MCF 10A (cell line): ENCODE results near the gene RGS19. TPM values are rescaled to one million over a fixed set of nuclear protein-coding genes. Genes with fewer than 3 reads are reported as not detected.

Source experiments
- BruUV-seq: library from RNA; stranded (reverse); fragments of 400-500 nt; replicated peaks from 2 replicates; lab custom pipeline; 2021; lab: Mats Ljungman, UMichigan
- CTCF ChIA-PET: fragments of 300-600 bp; sonication (Branson Sonifier 250); formaldehyde crosslinking; extraction: SDS; loops from one replicate; lab custom pipeline; 2021; ENCODE audit warnings: antibody characterized with exemption, inconsistent platforms; lab: Yijun Ruan, JAX
- POLR2A ChIA-PET: fragments of 300-600, 350-650 bp; sonication (Branson Sonifier 250); formaldehyde crosslinking; extraction: SDS; loops from one replicate; lab custom pipeline; 2020; ENCODE audit warnings: antibody characterized with exemption, inconsistent platforms; lab: Yijun Ruan, JAX
- DNase-seq: peaks from one replicate; pipeline ENCODE4 v3.0.0-alpha.2; 2018; ENCODE audit not compliant: unreplicated experiment
- H3K27ac Mint-ChIP-seq: one replicate; pipeline ENCODE4 v1.8.0; 2022; ENCODE audit warnings: mild to moderate bottlenecking, low read depth, mixed read lengths; ENCODE audit not compliant: unreplicated experiment
- H3K27me3 Mint-ChIP-seq: one replicate; pipeline ENCODE4 v1.8.0; 2022; ENCODE audit warnings: mixed read lengths; ENCODE audit not compliant: insufficient read depth, unreplicated experiment
- H3K36me3 Mint-ChIP-seq: one replicate; pipeline ENCODE4 v1.8.0; 2022; ENCODE audit warnings: mild to moderate bottlenecking, moderate library complexity, mixed read lengths; ENCODE audit not compliant: insufficient read depth, unreplicated experiment
- H3K4me1 Mint-ChIP-seq: one replicate; pipeline ENCODE4 v1.8.0; 2022; ENCODE audit warnings: mixed read lengths; ENCODE audit not compliant: insufficient read depth, unreplicated experiment
- H3K4me3 Mint-ChIP-seq: one replicate; pipeline ENCODE4 v1.8.0; 2022; ENCODE audit warnings: mild to moderate bottlenecking, moderate library complexity, mixed read lengths; ENCODE audit not compliant: unreplicated experiment
- H3K9me3 Mint-ChIP-seq: one replicate; pipeline ENCODE4 v1.8.0; 2022; ENCODE audit warnings: mixed read lengths; ENCODE audit not compliant: unreplicated experiment
- CTCF ChIP-seq: fragments of 200-600 bp; IDR thresholded peaks from one replicate; pipeline ENCODE4 v1.8.0; 2022; ENCODE audit warnings: antibody characterized with exemption, mild to moderate bottlenecking; ENCODE audit not compliant: unreplicated experiment
- intact Hi-C: fragments of 100-400 bp; cut with micrococcal nuclease; formaldehyde crosslinking; loops from 2 replicates; pipeline ENCODE4 v1.14.1; 2022
- total RNA-seq: library from RNA; stranded (reverse); gene quantifications from 2 replicates; pipeline ENCODE4 v1.2.3, GENCODE V29; 2022

The RGS19 gene
- total RNA-seq, 1 experiment from 2014 or later = 8.8 TPM

- Mint-ChIP-seq H3K4me3 (no peak overlapping the region), H3K9me3 (no peaks in the 10 kb centered on the region), H3K27me3 (no peaks in the 10 kb centered on the region), H3K4me1 (peaks cover 9% of the 10 kb centered on the region), H3K36me3 (peaks cover 43% of the 10 kb centered on the region), H3K27ac (no peak overlapping the region)
- TF ChIP-seq CTCF = no peak
- intact Hi-C loops = no loop called here
- BruUV-seq = no TSS peak
- no peak for DNase-seq
- POLR2A ChIA-PET = interaction anchor here (1.3 to 1.6 kb wide), 2 partner anchors 26 to 56 kb away, joined by 5 to 7 read pairs; partner anchors contain the start of gene PRPF6
- CTCF ChIA-PET = interaction anchor here (0.7 to 10.8 kb wide), 11 partner anchors 8 to 171 kb away, joined by 3 to 284 read pairs (median 5); partner anchors contain the start of gene TCEA2
These were observed 42.7 kb downstream of the RGS19 start for GRCh38 chr20:64036346-64037198.

- DNase-seq = no peak
- intact Hi-C loops = no loop called here
- H3K9me3 Mint-ChIP-seq = no peaks in the 10 kb centered on the region
- CTCF ChIA-PET = interaction anchor here (0.7 to 10.8 kb wide), 5 partner anchors 8 to 134 kb away, joined by 3 to 284 read pairs (median 3); partner anchors contain the start of gene TCEA2
- H3K4me1 Mint-ChIP-seq = peaks cover 6% of the 10 kb centered on the region
- no peaks in the 10 kb centered on the region for H3K27me3 Mint-ChIP-seq
- POLR2A ChIA-PET = interaction anchor here (1.6 kb wide), 1 partner anchor 55 kb away, joined by 7 read pairs; the partner anchor contains the start of gene PRPF6
- no peak for TF ChIP-seq CTCF
- H3K4me3 Mint-ChIP-seq = no peak within 1 kb of the TSS
- H3K36me3 Mint-ChIP-seq = peaks cover 45% of the 10 kb centered on the region
- no peak within 1 kb of the TSS for H3K27ac Mint-ChIP-seq
- BruUV-seq = no TSS peak
These were observed 43.4 kb downstream of the RGS19 start, which contains the start of gene C20orf204 for GRCh38 chr20:64035933-64036345. C20orf204 (plus strand) TSS chr20:64036182; CDS start chr20:64036324, 142 bp downstream.

GRCh38 chr20:64035066-64035932 lies 44.0 kb downstream of the RGS19 start:
- TF ChIP-seq CTCF = no peak
- H3K4me3 Mint-ChIP-seq = no peak overlapping the region
- intact Hi-C loops = no loop called here
- H3K4me1 Mint-ChIP-seq = peaks cover 4% of the 10 kb centered on the region
- ChIA-PET POLR2A (no interaction called here), CTCF (interaction anchor here (0.8 to 10.8 kb wide), 4 partner anchors 9 to 86 kb away, joined by 3 to 284 read pairs (median 7); partner anchors contain the start of gene TCEA2)
- peaks cover 49% of the 10 kb centered on the region for H3K36me3 Mint-ChIP-seq
- no peaks in the 10 kb centered on the region for H3K27me3 Mint-ChIP-seq
- no peaks in the 10 kb centered on the region for H3K9me3 Mint-ChIP-seq
- no TSS peak for BruUV-seq
- no peak overlapping the region for H3K27ac Mint-ChIP-seq
- DNase-seq = no peak
